Erythroblast (primary cell): ENCODE results near the gene FAM107B.
A peak's percentile ranks its signal among the peaks of the same experiment; 100 is the strongest.

Experiments
- DNase-seq, 2 experiments: peaks; one replicate each; lab custom pipeline; 2025; lab: John Stamatoyannopoulos, UW
- GATA1 ChIP-seq: IDR thresholded peaks from 2 replicates; pipeline ENCODE4 v1.6.1; 2011; ENCODE audit warnings: low read depth, mild to moderate bottlenecking, control low read depth, low read length, moderate library complexity
- POLR2A ChIP-seq: IDR thresholded peaks from 2 replicates; pipeline ENCODE4 v1.6.1; 2011; ENCODE audit warnings: mild to moderate bottlenecking, low read length

The FAM107B gene

GRCh38 chr10:14545827-14546226 is 228.9 kb downstream of the FAM107B start:
- no peak for DNase-seq
- TF ChIP-seq POLR2A (no peak), GATA1 (no peak)

GRCh38 chr10:14543904-14544210 is 230.8 kb downstream of the FAM107B start:
- no peak for TF ChIP-seq POLR2A
- no peak for TF ChIP-seq GATA1
- no peak for DNase-seq

- peak in 1 of 2 experiments; percentile 18 for DNase-seq
- TF ChIP-seq POLR2A = no peak
- no peak for TF ChIP-seq GATA1
Measured at GRCh38 chr10:14543046-14543903, 231.4 kb downstream of the FAM107B start.

GRCh38 chr10:14541379-14541778 is 233.3 kb downstream of the FAM107B start:
- TF ChIP-seq POLR2A = no peak
- no peak for TF ChIP-seq GATA1
- no peak for DNase-seq

GRCh38 chr10:14540611-14541010 is 234.1 kb downstream of the FAM107B start:
- TF ChIP-seq GATA1 (no peak), POLR2A (no peak)
- DNase-seq = no peak

- TF ChIP-seq GATA1 = no peak
- no peak for DNase-seq
Measured at GRCh38 chr10:14540062-14540461, 234.6 kb downstream of the FAM107B start.

- DNase-seq = no peak
- TF ChIP-seq GATA1 (no peak), POLR2A (no peak)
Measured at GRCh38 chr10:14539176-14539575, 235.5 kb downstream of the FAM107B start.

- peak; percentile 40 to 62 for DNase-seq
- no peak for TF ChIP-seq GATA1
- no peak for TF ChIP-seq POLR2A
Measured at GRCh38 chr10:14536241-14537213, 238.2 kb downstream of the FAM107B start.

- no peak for DNase-seq
- TF ChIP-seq POLR2A (no peak), GATA1 (no peak)
Measured at GRCh38 chr10:14535457-14536130, 239.1 kb downstream of the FAM107B start.

- DNase-seq = no peak
- TF ChIP-seq GATA1 (no peak), POLR2A (no peak)
Measured at GRCh38 chr10:14534152-14534551, 240.5 kb downstream of the FAM107B start.

- DNase-seq = no peak
Measured at GRCh38 chr10:14533295-14533694, 241.4 kb downstream of the FAM107B start.

GRCh38 chr10:14532473-14533251 is 242.0 kb downstream of the FAM107B start:
- TF ChIP-seq GATA1 = no peak
- no peak for TF ChIP-seq POLR2A
- DNase-seq = no peak

More at GRCh38 chr10:14533295-14533694, 241.4 kb downstream of the FAM107B start:
- TF ChIP-seq POLR2A = no peak
- no peak for TF ChIP-seq GATA1

GRCh38 chr10:14531974-14532373 is 242.7 kb downstream of the FAM107B start:
- TF ChIP-seq GATA1 (no peak), POLR2A (no peak)
- DNase-seq = no peak

GRCh38 chr10:14530465-14530864 is 244.2 kb downstream of the FAM107B start:
- no peak for DNase-seq
- no peak for TF ChIP-seq GATA1
- no peak for TF ChIP-seq POLR2A
